HepG2 (cell line): ENCODE results near the gene KCNIP3.

Experiments
- AGO2 ChIP-seq: fragments of 200-400 bp; formaldehyde crosslinking; optimal IDR thresholded peaks from 2 replicates; pipeline ENCODE3; 2017; ENCODE audit warnings: mild to moderate bottlenecking, low read depth, low read length, moderate library complexity
- CREB1 ChIP-seq, 2 experiments: fragments of 450-650 bp in 1 of 2; IDR thresholded peaks; 2 replicates each; pipeline ENCODE4 v1.6.1; 2016 to 2017; ENCODE audit warnings: control low read depth in 1 of 2, mild to moderate bottlenecking in 1 of 2, missing compliant biosample characterization in 1 of 2, missing genetic modification characterization in 1 of 2
- CTCF ChIP-seq: sonication (generic); formaldehyde crosslinking; IDR thresholded peaks from 2 replicates; pipeline ENCODE4 v1.5.0; 2020; ENCODE audit warnings: mild to moderate bottlenecking, missing genetic modification reagents, moderate library complexity
- NFYB ChIP-seq: sonication (generic); formaldehyde crosslinking; IDR thresholded peaks from 2 replicates; pipeline ENCODE4 v1.4.0; 2020; ENCODE audit warnings: missing genetic modification reagents
- PATZ1 ChIP-seq: sonication (generic); formaldehyde crosslinking; IDR thresholded peaks from 2 replicates; pipeline ENCODE4 v1.4.0; 2020; ENCODE audit warnings: missing genetic modification reagents
- TP53 ChIP-seq: sonication (generic); formaldehyde crosslinking; conservative IDR thresholded peaks from 2 replicates; pipeline ENCODE4 v1.4.0; 2020; ENCODE audit warnings: missing genetic modification reagents
- TRIM22 ChIP-seq: fragments of 450-650 bp; IDR thresholded peaks from 2 replicates; pipeline ENCODE4 v1.6.1; 2017

GRCh38 chr2:95357717-95358280 lies 60.7 kb downstream of the KCNIP3 start:
- TF ChIP-seq CREB1 (IDR thresholded peaks at IDR 0.05) (no peak), CREB1 (CRISPR knock-in tag; IDR thresholded peaks at IDR 0.05) (no peak), PATZ1 (no peak), CTCF (CRISPR knock-in tag) (no peak), TRIM22 (no peak), NFYB (no peak), AGO2 (no peak), TP53 (CRISPR knock-in tag) (no peak)
